K562 (cell line): Measurements from ENCODE around the gene HLCS. TPM values are rescaled to one million over a fixed set of nuclear protein-coding genes. Genes with fewer than 3 reads are reported as not detected.

Experiments used
- CSDE1 ChIP-seq, 2 experiments: fragments of 450-650 bp; IDR thresholded peaks; 2 replicates each; pipeline ENCODE4 v1.6.1; 2016; ENCODE audit warnings: mild to moderate bottlenecking in 1 of 2
- RBM17 ChIP-seq: fragments of 200-400 bp; formaldehyde crosslinking; IDR thresholded peaks from 2 replicates; pipeline ENCODE4 v1.6.1; 2017; ENCODE audit warnings: low read depth, mild to moderate bottlenecking, low read length, borderline replicate concordance
- TSHZ1 ChIP-seq: fragments of 250-450 bp; sonication (Bioruptor Pico); IDR thresholded peaks from 2 replicates; pipeline ENCODE4 v1.4.0; 2020; ENCODE audit warnings: mild to moderate bottlenecking, moderate library complexity
- ZBTB11 ChIP-seq, 3 experiments: fragments of 200-800 bp in 1 of 3; fragments of 250-450 bp in 1 of 3; fragments of 450-650 bp in 1 of 3; sonication (Bioruptor Pico) in 1 of 3; sonication (Bioruptor generic) in 1 of 3; formaldehyde crosslinking in 1 of 3; IDR thresholded peaks; 2 replicates each; pipeline versions ENCODE4 v1.6.1 to v1.8.0; 2016 to 2022; ENCODE audit warnings: mild to moderate bottlenecking in 2 of 3, missing genetic modification characterization in 2 of 3, missing compliant biosample characterization in 1 of 3, moderate library complexity in 1 of 3
- ZBTB33 ChIP-seq: sonication (generic); formaldehyde crosslinking; IDR thresholded peaks from 2 replicates; pipeline ENCODE4 v1.8.1; 2023; ENCODE audit warnings: mild to moderate bottlenecking, missing genetic modification reagents
- ZFP1 ChIP-seq: fragments of 450-650 bp; formaldehyde crosslinking; IDR thresholded peaks from 2 replicates; pipeline ENCODE4 v1.4.0; 2020; ENCODE audit warnings: mild to moderate bottlenecking, mixed read lengths
- ZNF655 ChIP-seq: fragments of 250-450 bp; sonication (Bioruptor Pico); IDR thresholded peaks from 2 replicates; pipeline ENCODE4 v1.5.0; 2021
- polyA plus RNA-seq, 8 experiments: library from polyadenylated mRNA; depleted of rRNA in 4 of 8; stranded (reverse) in 5 of 8; unstranded in 3 of 8; fragments of >200 nt; fragmentation: Nextera tagmentation in 2 of 8; fragmentation: Illumina TruSeq in 1 of 8; extraction: Ambion mirVana in 2 of 8; extraction: Trizol in 1 of 8; gene quantifications; 2 replicates each; pipeline versions ENCODE4 v1.2.1 to v1.2.3, GENCODE V29; 2011 to 2014; ENCODE audit warnings: inconsistent platforms in 1 of 8, missing spikeins in 1 of 8
- total RNA-seq, 7 experiments: library from RNA; depleted of rRNA in 6 of 7; stranded (reverse); fragments of >200 nt in 6 of 7; fragmentation: Illumina TruSeq in 2 of 7; extraction: Trizol in 2 of 7; gene quantifications; 2 replicates each; pipeline versions ENCODE4 v1.2.1 to v1.2.3, GENCODE V29; 2011 to 2021; ENCODE audit warnings: low replicate concordance in 1 of 7

The HLCS gene
- total and polyA plus RNA-seq, 9 of the 15 experiments (the other 6 are each of a cell fraction or from before 2014, with no cell fraction given): 3.0 to 21.5 (median 17.1) TPM

GRCh38 chr21:36830100-36830499, 136.4 kb downstream of the HLCS start (continued):
- no peak for TF ChIP-seq ZBTB11 (CRISPR knock-in tag; IDR thresholded peaks at IDR 0.05)
- TF ChIP-seq CSDE1 (IDR thresholded peaks at IDR 0.05): no peak
- no peak for TF ChIP-seq TSHZ1 (CRISPR knock-in tag)
- no peak for TF ChIP-seq ZNF655 (CRISPR knock-in tag)
- no peak for TF ChIP-seq ZBTB33
- no peak for TF ChIP-seq RBM17
- TF ChIP-seq ZFP1 (CRISPR knock-in tag): no peak
